HL-60 (cell line): Measurements from ENCODE around the gene CYP2U1.
A peak's percentile ranks its signal among the peaks of the same experiment; 100 is the strongest.

ENCODE experiments used
- DNase-seq, 2 experiments: peaks; one replicate each; pipeline ENCODE4 v3.0.0-alpha.2; 2010 to 2020; ENCODE audit warnings: low read depth in 1 of 2, low spot score in 1 of 2
- H3K27ac ChIP-seq: fragments of 250-450 bp; sonication (Bioruptor Pico); replicated peaks from 2 replicates; pipeline ENCODE4 v1.5.1; 2020; ENCODE audit warnings: mild to moderate bottlenecking, moderate library complexity
- H3K27me3 ChIP-seq: fragments of 250-450 bp; sonication (Bioruptor Pico); 2 replicates; pipeline ENCODE4 v1.5.1; 2021; ENCODE audit warnings: mild to moderate bottlenecking, moderate library complexity; ENCODE audit not compliant: insufficient read depth, poor library complexity, severe bottlenecking
- H3K4me3 ChIP-seq: replicated peaks from 2 replicates; pipeline ENCODE4 v1.5.1; 2011; ENCODE audit warnings: mild to moderate bottlenecking, control low read depth, low read length; ENCODE audit not compliant: insufficient read depth
- GABPA ChIP-seq: IDR thresholded peaks from 2 replicates; pipeline ENCODE4 v1.6.1; 2012; ENCODE audit warnings: low read depth
- POLR2AphosphoS5 ChIP-seq: IDR thresholded peaks from 2 replicates; pipeline ENCODE4 v1.6.1; 2012; ENCODE audit warnings: low read depth
- REST ChIP-seq: IDR thresholded peaks from 2 replicates; pipeline ENCODE4 v1.6.1; 2012; ENCODE audit warnings: low read depth; ENCODE audit not compliant: insufficient replicate concordance
- SPI1 ChIP-seq: IDR thresholded peaks from 2 replicates; pipeline ENCODE4 v1.6.1; 2012; ENCODE audit warnings: low read depth, mild to moderate bottlenecking, borderline replicate concordance
- TF ChIP-seq, protein P1 (sequence below): IDR thresholded peaks from one replicate; pipeline ENCODE4 v1.5.1; 2011; ENCODE audit warnings: low read length, control low read depth, inconsistent platforms; ENCODE audit not compliant: insufficient read depth

CYP2U1 gene

DNA sequence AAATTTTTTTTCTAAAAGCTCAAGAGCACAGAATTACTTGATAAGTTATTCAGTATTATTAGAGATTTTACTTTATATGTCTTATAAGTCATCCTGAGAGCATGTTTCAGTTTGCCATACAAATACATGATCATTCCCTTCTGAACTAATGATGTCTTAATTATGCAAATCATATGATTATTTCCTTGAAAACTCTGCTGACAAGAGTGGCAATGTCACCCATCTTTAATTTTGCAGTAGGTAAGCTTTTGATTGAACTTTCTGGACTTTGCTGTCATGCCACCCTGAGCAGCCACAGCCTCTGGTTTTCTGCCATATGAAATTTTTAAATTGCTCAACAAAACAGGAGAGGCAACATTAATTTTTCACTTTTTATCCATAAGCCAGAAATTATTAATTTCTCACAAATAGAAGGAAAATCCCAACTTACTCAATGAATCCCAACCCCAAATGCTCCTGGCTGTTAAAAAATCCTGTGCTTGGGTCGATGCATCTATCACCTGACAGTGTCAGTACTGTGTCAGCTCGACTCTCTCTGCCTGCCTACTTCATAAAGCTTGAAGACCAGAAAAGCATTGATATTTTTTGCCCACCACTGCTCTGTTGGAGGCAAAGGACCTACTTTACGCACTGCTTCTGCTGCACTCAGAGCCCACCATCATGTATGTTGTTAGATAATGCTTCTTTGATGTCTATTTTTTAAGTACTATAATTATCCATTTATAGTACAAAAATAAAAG lies 46.8 kb downstream of the CYP2U1 start:
- Histone ChIP-seq H3K27ac (no peak overlapping the region), H3K4me3 (no peak overlapping the region), H3K27me3 (no peaks in the 10 kb centered on the region)
- no peak for DNase-seq
- no peak for TF ChIP-seq GABPA
- no peak for TF ChIP-seq REST
- TF ChIP-seq POLR2AphosphoS5, result no peak
- no peak for TF ChIP-seq SPI1
- TF ChIP-seq, protein P1, sequence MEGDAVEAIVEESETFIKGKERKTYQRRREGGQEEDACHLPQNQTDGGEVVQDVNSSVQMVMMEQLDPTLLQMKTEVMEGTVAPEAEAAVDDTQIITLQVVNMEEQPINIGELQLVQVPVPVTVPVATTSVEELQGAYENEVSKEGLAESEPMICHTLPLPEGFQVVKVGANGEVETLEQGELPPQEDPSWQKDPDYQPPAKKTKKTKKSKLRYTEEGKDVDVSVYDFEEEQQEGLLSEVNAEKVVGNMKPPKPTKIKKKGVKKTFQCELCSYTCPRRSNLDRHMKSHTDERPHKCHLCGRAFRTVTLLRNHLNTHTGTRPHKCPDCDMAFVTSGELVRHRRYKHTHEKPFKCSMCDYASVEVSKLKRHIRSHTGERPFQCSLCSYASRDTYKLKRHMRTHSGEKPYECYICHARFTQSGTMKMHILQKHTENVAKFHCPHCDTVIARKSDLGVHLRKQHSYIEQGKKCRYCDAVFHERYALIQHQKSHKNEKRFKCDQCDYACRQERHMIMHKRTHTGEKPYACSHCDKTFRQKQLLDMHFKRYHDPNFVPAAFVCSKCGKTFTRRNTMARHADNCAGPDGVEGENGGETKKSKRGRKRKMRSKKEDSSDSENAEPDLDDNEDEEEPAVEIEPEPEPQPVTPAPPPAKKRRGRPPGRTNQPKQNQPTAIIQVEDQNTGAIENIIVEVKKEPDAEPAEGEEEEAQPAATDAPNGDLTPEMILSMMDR, result no peak

- no peak for DNase-seq
- H3K4me3 ChIP-seq, result no peak overlapping the region
- TF ChIP-seq POLR2AphosphoS5 (no peak), GABPA (no peak), REST (no peak), SPI1 (no peak)
- TF ChIP-seq, protein P1, result no peak
- H3K27me3 ChIP-seq, result no peaks in the 10 kb centered on the region
- H3K27ac ChIP-seq, result no peak overlapping the region
Observed at GRCh38 chr4:107978716-107979451, 47.5 kb downstream of the CYP2U1 start.

GRCh38 chr4:107987916-107988762 lies 56.8 kb downstream of the CYP2U1 start:
- Histone ChIP-seq H3K4me3 (no peak overlapping the region), H3K27ac (no peak overlapping the region), H3K27me3 (no peaks in the 10 kb centered on the region)
- TF ChIP-seq REST (no peak), SPI1 (peak; percentile 25; the same call in 1 of the 2 replicates)
- DNase-seq, result no peak
